Measurements from ENCODE around the gene CCDC146. TPM values are rescaled to one million over a fixed set of nuclear protein-coding genes. Genes with fewer than 3 reads are reported as not detected.
"Not testable (repeated sequence)": the region's sequence is repeated elsewhere in the genome, so short reads cannot be mapped to it uniquely, and the experiment has no call there.

CCDC146 gene
- total RNA-seq, 2 donors from 2014 or later = 8.5 to 14.7 TPM

- not testable (repeated sequence) for H3K4me3 Mint-ChIP-seq; H3K36me3 Mint-ChIP-seq (ENCODE audit: low read depth); ATAC-seq; H3K27ac Mint-ChIP-seq; H3K9me3 ChIP-seq (ENCODE audit: control insufficient read depth, low read length, poor library complexity, severe bottlenecking); H3K27me3 Mint-ChIP-seq; DNase-seq; H3K4me1 Mint-ChIP-seq
These were observed 14.8 kb upstream of the CCDC146 start for GRCh38 chr7:77107659-77108058.

GRCh38 chr7:77108362-77108761, 14.1 kb upstream of the CCDC146 start:
- not testable (repeated sequence) for H3K4me1 Mint-ChIP-seq; H3K27me3 Mint-ChIP-seq; H3K4me3 Mint-ChIP-seq; H3K36me3 Mint-ChIP-seq (ENCODE audit: low read depth); H3K27ac Mint-ChIP-seq; DNase-seq; ATAC-seq; H3K9me3 ChIP-seq (ENCODE audit: control insufficient read depth, low read length, poor library complexity, severe bottlenecking)

GRCh38 chr7:77112719-77113306, 9.6 kb upstream of the CCDC146 start:
- not testable (repeated sequence) for H3K27me3 Mint-ChIP-seq; H3K36me3 Mint-ChIP-seq (ENCODE audit: low read depth); H3K4me1 Mint-ChIP-seq; H3K4me3 Mint-ChIP-seq; H3K9me3 ChIP-seq (ENCODE audit: control insufficient read depth, low read length, poor library complexity, severe bottlenecking); H3K27ac Mint-ChIP-seq; DNase-seq
- ATAC-seq = peak; percentile 53

- H3K36me3 Mint-ChIP-seq (ENCODE audit: low read depth); H3K4me3 Mint-ChIP-seq; DNase-seq; H3K27ac Mint-ChIP-seq; ATAC-seq; H3K27me3 Mint-ChIP-seq; H3K4me1 Mint-ChIP-seq; H3K9me3 ChIP-seq (ENCODE audit: control insufficient read depth, low read length, poor library complexity, severe bottlenecking): not testable (repeated sequence)
These were observed 3.1 kb downstream of the CCDC146 start for GRCh38 chr7:77125486-77125885.

- not testable (repeated sequence) for DNase-seq; H3K27ac Mint-ChIP-seq; H3K4me1 Mint-ChIP-seq; ATAC-seq; H3K4me3 Mint-ChIP-seq; H3K27me3 Mint-ChIP-seq; H3K9me3 ChIP-seq (ENCODE audit: control insufficient read depth, low read length, poor library complexity, severe bottlenecking); H3K36me3 Mint-ChIP-seq (ENCODE audit: low read depth)
These were observed 4.6 kb downstream of the CCDC146 start for GRCh38 chr7:77127009-77127408.

GRCh38 chr7:77128582-77129410, 6.4 kb downstream of the CCDC146 start:
- not testable (repeated sequence) for H3K27ac Mint-ChIP-seq; H3K4me3 Mint-ChIP-seq; H3K36me3 Mint-ChIP-seq (ENCODE audit: low read depth); H3K9me3 ChIP-seq (ENCODE audit: control insufficient read depth, low read length, poor library complexity, severe bottlenecking); H3K4me1 Mint-ChIP-seq; DNase-seq; H3K27me3 Mint-ChIP-seq
- peak; percentile 30 for ATAC-seq

GRCh38 chr7:77131781-77132180, 9.4 kb downstream of the CCDC146 start:
- not testable (repeated sequence) for H3K4me3 Mint-ChIP-seq; H3K27ac Mint-ChIP-seq; DNase-seq; ATAC-seq; H3K27me3 Mint-ChIP-seq; H3K36me3 Mint-ChIP-seq (ENCODE audit: low read depth); H3K4me1 Mint-ChIP-seq; H3K9me3 ChIP-seq (ENCODE audit: control insufficient read depth, low read length, poor library complexity, severe bottlenecking)

GRCh38 chr7:77138668-77139067, 16.3 kb downstream of the CCDC146 start:
- not testable (repeated sequence) for ATAC-seq; H3K4me1 Mint-ChIP-seq; H3K9me3 ChIP-seq (ENCODE audit: control insufficient read depth, low read length, poor library complexity, severe bottlenecking); H3K27me3 Mint-ChIP-seq; H3K4me3 Mint-ChIP-seq; DNase-seq; H3K27ac Mint-ChIP-seq; H3K36me3 Mint-ChIP-seq (ENCODE audit: low read depth)

- H3K27me3 Mint-ChIP-seq; H3K4me1 Mint-ChIP-seq; H3K27ac Mint-ChIP-seq; DNase-seq; ATAC-seq; H3K9me3 ChIP-seq (ENCODE audit: control insufficient read depth, low read length, poor library complexity, severe bottlenecking); H3K36me3 Mint-ChIP-seq (ENCODE audit: low read depth); H3K4me3 Mint-ChIP-seq: not testable (repeated sequence)
These were observed 17.9 kb downstream of the CCDC146 start for GRCh38 chr7:77140291-77140690.

- peak overlapping the region; percentile 32 for H3K27ac Mint-ChIP-seq
- not testable (repeated sequence) for H3K9me3 ChIP-seq (ENCODE audit: control insufficient read depth, low read length, poor library complexity, severe bottlenecking); H3K4me3 Mint-ChIP-seq; DNase-seq; H3K36me3 Mint-ChIP-seq (ENCODE audit: low read depth); H3K4me1 Mint-ChIP-seq; H3K27me3 Mint-ChIP-seq; ATAC-seq
These were observed 29.8 kb downstream of the CCDC146 start for GRCh38 chr7:77152232-77152631.

- not testable (repeated sequence) for DNase-seq; H3K4me3 Mint-ChIP-seq; H3K27me3 Mint-ChIP-seq; H3K36me3 Mint-ChIP-seq (ENCODE audit: low read depth); H3K9me3 ChIP-seq (ENCODE audit: control insufficient read depth, low read length, poor library complexity, severe bottlenecking); H3K27ac Mint-ChIP-seq; H3K4me1 Mint-ChIP-seq
- peak; percentile 91 for ATAC-seq
These were observed 32.6 kb downstream of the CCDC146 start for GRCh38 chr7:77154917-77155464.

GRCh38 chr7:77155601-77156377, 33.4 kb downstream of the CCDC146 start:
- not testable (repeated sequence) for H3K4me1 Mint-ChIP-seq; H3K27me3 Mint-ChIP-seq; DNase-seq; H3K27ac Mint-ChIP-seq; H3K36me3 Mint-ChIP-seq (ENCODE audit: low read depth); H3K4me3 Mint-ChIP-seq; H3K9me3 ChIP-seq (ENCODE audit: control insufficient read depth, low read length, poor library complexity, severe bottlenecking)
- ATAC-seq = peak; percentile 44

GRCh38 chr7:77157034-77157433, 34.6 kb downstream of the CCDC146 start:
- not testable (repeated sequence) for H3K27ac Mint-ChIP-seq; H3K4me3 Mint-ChIP-seq; H3K36me3 Mint-ChIP-seq (ENCODE audit: low read depth); H3K4me1 Mint-ChIP-seq; DNase-seq; H3K27me3 Mint-ChIP-seq; H3K9me3 ChIP-seq (ENCODE audit: control insufficient read depth, low read length, poor library complexity, severe bottlenecking)
- peak; percentile 29 for ATAC-seq
